Heart right ventricle (tissue), 16 donors: ENCODE results near the gene OLR1. TPM values are rescaled to one million over a fixed set of nuclear protein-coding genes. Genes with fewer than 3 reads are reported as not detected.

Source experiments
- ATAC-seq, 8 donors: fragments of 200-7000 bp; cut with Tn5 transposase; one replicate each; pipeline ENCODE4 v1.9.1; 2020; ENCODE audit warnings: mild to moderate bottlenecking in 8 of 8, moderate library complexity in 8 of 8, moderate number of reproducible peaks in 1 of 8
- DNase-seq, 2 donors: peaks; one replicate each; pipeline ENCODE4 v3.0.0-alpha.2; 2020
- H3K27ac ChIP-seq, 10 donors: fragments of 200-600 bp; sonication (generic) in 2 of 10; one replicate each; pipeline versions ENCODE4 v1.5.0 to v1.8.0; 2020 to 2022; ENCODE audit warnings: mild to moderate bottlenecking in 3 of 10
- H3K27me3 ChIP-seq, 7 donors: fragments of 200-600 bp; one replicate each; pipeline ENCODE4 v1.8.0; 2021 to 2022; ENCODE audit warnings: mild to moderate bottlenecking in 2 of 7
- H3K36me3 ChIP-seq, 9 donors: fragments of 200-600 bp; sonication (generic) in 1 of 9; one replicate each; pipeline versions ENCODE4 v1.5.0 to v1.8.0; 2020 to 2022; ENCODE audit warnings: mild to moderate bottlenecking in 2 of 9
- H3K4me1 ChIP-seq, 9 donors: fragments of 200-600 bp; sonication (generic) in 1 of 9; one replicate each; pipeline versions ENCODE4 v1.5.0 to v1.8.0; 2020 to 2022; ENCODE audit warnings: mild to moderate bottlenecking in 4 of 9
- H3K4me3 ChIP-seq, 10 donors: fragments of 200-600 bp; sonication (generic) in 2 of 10; one replicate each; pipeline versions ENCODE4 v1.5.0 to v1.8.0; 2020 to 2022; ENCODE audit warnings: mild to moderate bottlenecking in 7 of 10, moderate library complexity in 2 of 10
- H3K9me3 ChIP-seq, 11 donors: fragments of 200-600 bp in 10 of 11; sonication (generic) in 2 of 11; one replicate each; pipeline versions ENCODE4 v1.5.0 to v1.8.0; 2013 to 2022; ENCODE audit warnings: mild to moderate bottlenecking in 2 of 11, control low read depth in 1 of 11, moderate library complexity in 1 of 11
- WGBS, 2 donors: extraction: QIAGEN DNeasy Blood & Tissue Kit; methylation state at CpG; one replicate each; pipeline ENCODE4 v1.1.7; 2013; ENCODE audit warnings: inconsistent platforms in 1 of 2; 5-methylcytosine and 5-hydroxymethylcytosine counted together
- intact Hi-C, 10 donors: fragments of 100-400 bp; cut with DNase I; formaldehyde crosslinking; loops; one replicate each; pipeline versions ENCODE4 v1.11.1 to v1.14.2; 2022
- polyA plus RNA-seq, 2 donors: library from polyadenylated mRNA; stranded (reverse); fragments of 200-250 nt; gene quantifications; one replicate each; pipeline ENCODE4 v1.2.3, GENCODE V29; 2013
- total RNA-seq, 10 donors: library from RNA; stranded (reverse); fragmentation: NEBNext Ultra II Directional in 3 of 10; extraction: Animal tissue kit (Norgen Biotek cat#: 25700) in 3 of 10; gene quantifications; one replicate each; pipeline versions ENCODE4 v1.2.1 to v1.2.4, GENCODE V29; 2021 to 2023
- TF ChIP-seq, protein P1 (sequence below), 9 donors: fragments of 200-600 bp; sonication (generic) in 2 of 9; IDR thresholded peaks; one replicate each; pipeline versions ENCODE4 v1.5.0 to v1.8.0; 2021 to 2022; ENCODE audit warnings: antibody characterized with exemption in 9 of 9, mild to moderate bottlenecking in 5 of 9, moderate library complexity in 1 of 9
- donor health status: Arrhythmogenic right ventricular cardiomyopathy.
- donor health status: ischemic (EF 13 %, LVEDD 7.1; RV severe dilation, severe dysfunction).
- donor health status: healthy with polysubstance abuse.
- donor health status: DM: no; HTN: yes; CAD: no.
- donor health status: DM: no; HTN: no; CAD: no.
- donor health status: ischemic (EF 25% LVEDD 6.9; RV normal size, moderate dysfunction).
- donor health status: ischemic (EF 25% LVEDD 5.7; RV mildly dilated, moderate dysfunction).
- donor health status: healthy.
- donor health status: DM: yes; HTN: yes; CAD: no.
- donor health status: Ischemic cardiomyopathy.
- donor health status: ischemic (EF 35%, LVEDD 5.7; RV mildly dilated, moderate dysfunction).
- donor health status: nonischemic (EF 11% LVEDD 7.7; RV severe dilation, severe dysfunction).
- donor health status: DM: yes; HTN: yes; CAD: no.
- donor health status: PGD.
- donor health status: ischemic (EF 29% LVEDD 5.4; RV normal size, mild dysfunction).
- donor health status: nonischemic (EF 23%, LVEDD 6.1; RV moderate dilation, normal function).

OLR1 gene
- total and polyA plus RNA-seq, 12 donors, result 0.07 to 2.2 (median 0.49) TPM; not detected in 2

DNA sequence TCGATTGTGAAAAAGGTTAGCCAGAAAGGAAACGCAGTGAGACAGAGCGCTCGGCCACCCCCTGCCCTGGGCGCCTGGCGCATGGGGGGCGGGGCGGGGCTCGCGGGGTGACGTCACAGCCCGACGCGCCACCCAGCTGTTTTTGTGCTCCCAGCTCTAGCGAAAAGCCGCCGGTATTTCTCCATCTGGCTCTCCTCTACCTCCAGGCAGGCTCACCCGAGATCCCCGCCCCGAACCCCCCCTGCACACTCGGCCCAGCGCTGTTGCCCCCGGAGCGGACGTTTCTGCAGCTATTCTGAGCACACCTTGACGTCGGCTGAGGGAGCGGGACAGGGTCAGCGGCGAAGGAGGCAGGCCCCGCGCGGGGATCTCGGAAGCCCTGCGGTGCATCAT is 40.8 kb upstream of the OLR1 start, which contains the start of gene GABARAPL1:
TSS of gene GABARAPL1 (plus strand) at position 139 of the 393 bp plus-strand sequence. CDS start at position 392, 253 bp downstream.
- intact Hi-C loops, result loop anchor here in 5 of 10 donors (2.0 to 10.0 kb wide), 4 partner anchors 150 to 512 kb away; partner anchors contain the start of gene YBX3 (in 5 of the 5)
- WGBS, 2 donors, result 1% methylated on average over 35 of the region's 35 CpGs

DNA sequence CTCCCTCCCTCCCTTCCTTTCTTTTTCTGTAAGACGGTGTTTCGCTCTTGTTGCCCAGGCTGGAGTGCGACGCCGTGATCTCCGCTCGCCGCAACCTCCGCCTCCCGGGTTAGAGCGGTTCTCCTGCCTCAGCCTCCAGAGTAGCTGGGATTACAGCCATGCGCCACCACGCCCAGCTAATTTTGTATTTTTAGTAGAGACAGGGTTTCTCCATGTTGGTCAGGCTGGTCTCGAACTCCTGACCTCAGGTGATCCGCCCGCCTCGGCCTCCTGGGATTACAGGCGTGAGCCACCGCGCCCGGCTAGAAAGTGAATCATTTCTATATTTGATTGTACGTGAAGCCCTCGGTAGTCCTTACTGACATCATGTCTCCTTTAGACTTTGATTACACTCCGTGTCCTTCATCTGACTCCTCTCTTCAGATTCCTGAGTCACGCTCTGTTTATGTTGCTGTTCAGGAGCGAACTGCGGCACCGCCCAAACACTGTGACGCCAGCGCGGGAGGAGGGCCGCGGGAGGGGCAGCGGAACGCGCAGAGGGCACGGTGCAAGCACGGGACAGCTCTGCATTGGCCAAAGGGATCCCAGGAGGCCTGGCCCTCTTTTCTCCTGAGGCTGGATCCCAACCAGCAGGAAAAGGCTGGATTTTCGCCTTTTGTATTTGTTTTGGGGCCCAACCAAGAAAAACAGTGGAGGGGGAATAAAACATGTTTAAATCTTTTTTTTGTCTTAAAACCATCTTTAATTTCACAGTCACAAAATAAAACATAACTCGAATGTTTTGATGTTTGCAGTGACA is 40.2 kb upstream of the OLR1 start:
- peak overlapping the region; percentile 95 to 100 (median 99) for H3K27ac ChIP-seq
- intact Hi-C loops, result loop anchor here in 5 of 10 donors (2.0 to 10.0 kb wide), 4 partner anchors 150 to 513 kb away; partner anchors contain the start of gene YBX3 (in 5 of the 5)
- H3K4me1 ChIP-seq, result peaks cover 0 to 38% (median 23%) of the 10 kb centered on the region in 9 donors
- TF ChIP-seq, protein P1, sequence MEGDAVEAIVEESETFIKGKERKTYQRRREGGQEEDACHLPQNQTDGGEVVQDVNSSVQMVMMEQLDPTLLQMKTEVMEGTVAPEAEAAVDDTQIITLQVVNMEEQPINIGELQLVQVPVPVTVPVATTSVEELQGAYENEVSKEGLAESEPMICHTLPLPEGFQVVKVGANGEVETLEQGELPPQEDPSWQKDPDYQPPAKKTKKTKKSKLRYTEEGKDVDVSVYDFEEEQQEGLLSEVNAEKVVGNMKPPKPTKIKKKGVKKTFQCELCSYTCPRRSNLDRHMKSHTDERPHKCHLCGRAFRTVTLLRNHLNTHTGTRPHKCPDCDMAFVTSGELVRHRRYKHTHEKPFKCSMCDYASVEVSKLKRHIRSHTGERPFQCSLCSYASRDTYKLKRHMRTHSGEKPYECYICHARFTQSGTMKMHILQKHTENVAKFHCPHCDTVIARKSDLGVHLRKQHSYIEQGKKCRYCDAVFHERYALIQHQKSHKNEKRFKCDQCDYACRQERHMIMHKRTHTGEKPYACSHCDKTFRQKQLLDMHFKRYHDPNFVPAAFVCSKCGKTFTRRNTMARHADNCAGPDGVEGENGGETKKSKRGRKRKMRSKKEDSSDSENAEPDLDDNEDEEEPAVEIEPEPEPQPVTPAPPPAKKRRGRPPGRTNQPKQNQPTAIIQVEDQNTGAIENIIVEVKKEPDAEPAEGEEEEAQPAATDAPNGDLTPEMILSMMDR (IDR thresholded peaks at IDR 0.05), result no peak
- DNase-seq, result peak; percentile 97 to 98
- H3K9me3 ChIP-seq, result no peaks in the 10 kb centered on the region
- ATAC-seq, result peak; percentile 92 to 98 (median 94)
- peaks cover 0 to 14% (median 0%) of the 10 kb centered on the region in 9 donors for H3K36me3 ChIP-seq
- 30 to 31% methylated on average over 40 of the region's 40 CpGs for WGBS, 2 donors
- peak overlapping the region in 9 of 10 donors; percentile 80 to 93 (median 84) for H3K4me3 ChIP-seq
- no peaks in the 10 kb centered on the region for H3K27me3 ChIP-seq

More for the DNA sequence above, 40.8 kb upstream of the OLR1 start, which contains the start of gene GABARAPL1:
- peak; percentile 88 to 90 for DNase-seq
- peak; percentile 81 to 91 (median 89) for ATAC-seq
- H3K36me3 ChIP-seq, result peaks cover 0 to 20% (median 0%) of the 10 kb centered on the region in 9 donors
- H3K27me3 ChIP-seq, result no peaks in the 10 kb centered on the region
- H3K4me3 ChIP-seq, result peak within 1 kb of the TSS; percentile 64 to 93 (median 83)
- TF ChIP-seq, protein P1 (IDR thresholded peaks at IDR 0.05), result peak in 1 of 9 donors; percentile 9
- H3K27ac ChIP-seq, result peak within 1 kb of the TSS; percentile 95 to 100 (median 99)
- no peaks in the 10 kb centered on the region for H3K9me3 ChIP-seq
- H3K4me1 ChIP-seq, result peaks cover 0 to 44% (median 28%) of the 10 kb centered on the region in 9 donors

DNA sequence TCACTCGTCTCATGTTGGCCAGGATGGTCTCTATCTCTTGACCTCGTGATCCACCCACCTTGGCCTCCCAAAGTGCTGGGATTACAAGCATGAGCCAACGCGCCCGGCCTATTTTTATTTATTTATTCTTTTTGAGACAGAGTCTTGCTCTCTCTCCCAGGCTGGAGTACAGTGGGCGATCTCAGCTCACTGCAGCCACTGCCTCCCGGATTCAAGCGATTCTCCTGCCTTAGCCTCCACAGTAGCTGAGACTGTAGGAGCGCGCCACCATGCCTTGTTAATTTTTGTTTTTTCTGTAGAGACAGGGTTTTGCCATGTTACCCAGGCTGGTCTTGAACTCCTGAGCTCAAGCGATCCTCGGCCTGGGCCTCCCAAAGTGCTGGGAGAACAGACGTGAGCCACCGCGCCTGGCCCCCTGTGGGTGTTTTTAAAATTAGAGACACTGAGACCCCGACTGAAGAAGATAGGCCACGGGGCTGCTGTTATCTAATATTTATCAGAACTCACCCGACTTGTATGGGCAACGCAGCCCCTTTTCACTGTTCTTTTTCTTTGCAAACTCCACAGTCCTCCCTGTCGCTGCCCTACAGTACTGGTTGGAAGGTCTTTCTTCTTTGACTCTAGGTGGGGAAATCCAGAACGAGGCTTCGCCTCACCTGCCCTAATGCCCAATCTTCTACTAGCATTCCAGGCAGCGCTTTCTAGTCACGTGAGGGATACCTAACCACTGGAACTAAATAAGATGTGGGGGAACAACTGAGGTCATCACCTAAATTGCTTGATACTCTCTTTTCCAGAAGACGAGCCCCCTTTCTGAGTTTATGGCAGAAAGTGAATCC is 39.4 kb upstream of the OLR1 start:
- peak overlapping the region; percentile 95 to 100 (median 99) for H3K27ac ChIP-seq
- H3K36me3 ChIP-seq, result peaks cover 0 to 6% (median 0%) of the 10 kb centered on the region in 9 donors
- peaks cover 0 to 33% (median 17%) of the 10 kb centered on the region in 9 donors for H3K4me1 ChIP-seq
- H3K4me3 ChIP-seq, result peak overlapping the region in 4 of 10 donors; percentile 80 to 93 (median 86)
- ATAC-seq, result no peak
- 94 to 96% methylated on average over 25 of the region's 25 CpGs for WGBS, 2 donors
- TF ChIP-seq, protein P1 (IDR thresholded peaks at IDR 0.05), result no peak
- no peaks in the 10 kb centered on the region for H3K9me3 ChIP-seq
- intact Hi-C loops, result loop anchor here in 4 of 10 donors (5.0 to 10.0 kb wide), 3 partner anchors 151 to 513 kb away; partner anchors contain the start of gene YBX3 (in 4 of the 4)
- DNase-seq, result no peak
- no peaks in the 10 kb centered on the region for H3K27me3 ChIP-seq
